AG09319 (cell line): ENCODE data around the gene SLC6A18.

Experiments
- DNase-seq: peaks from one replicate; pipeline ENCODE4 v3.0.0-alpha.2; 2010; ENCODE audit warnings: low read depth; ENCODE audit errors: extremely low read depth
- CTCF ChIP-seq: IDR thresholded peaks from 2 replicates; pipeline ENCODE4 v1.5.1; 2011; ENCODE audit warnings: low read depth, mild to moderate bottlenecking, inconsistent platforms, low read length, moderate library complexity

Gene SLC6A18

GRCh38 chr5:1225081-1225480 is at the start of gene SLC6A18:
Gene SLC6A18, plus strand, starts transcription at chr5:1225381. Its CDS starts 97 bp downstream, at chr5:1225478.
- no peak for TF ChIP-seq CTCF
- DNase-seq, result no peak

GRCh38 chr5:1175801-1176472 is 49.2 kb upstream of the SLC6A18 start:
- no peak for DNase-seq

GRCh38 chr5:1176473-1177391 is 48.4 kb upstream of the SLC6A18 start:
- no peak for DNase-seq
- no peak for TF ChIP-seq CTCF

More at GRCh38 chr5:1175801-1176472, 49.2 kb upstream of the SLC6A18 start:
- no peak for TF ChIP-seq CTCF

- no peak for TF ChIP-seq CTCF
- no peak for DNase-seq
Measured at GRCh38 chr5:1177826-1178528, 47.2 kb upstream of the SLC6A18 start.

GRCh38 chr5:1178529-1179382 is 46.4 kb upstream of the SLC6A18 start:
- no peak for DNase-seq
- no peak for TF ChIP-seq CTCF

- DNase-seq, result no peak
- no peak for TF ChIP-seq CTCF
Measured at GRCh38 chr5:1179383-1179715, 45.8 kb upstream of the SLC6A18 start.
